HG02943 (cell line): Measurements from ENCODE around the gene TMEM185B.
"Not testable (repeated sequence)": the region's sequence is repeated elsewhere in the genome, so short reads cannot be mapped to it uniquely, and the experiment has no call there.

Source experiments
- ATAC-seq: cut with Tn5 transposase; IDR thresholded peaks from one replicate; pipeline ENCODE4 v1.9.1; 2021; ENCODE audit warnings: mild to moderate bottlenecking, low read depth, moderate library complexity; ENCODE audit not compliant: unreplicated experiment

The TMEM185B gene

GRCh38 chr2:120209427-120210269, 13.6 kb downstream of the TMEM185B start:
- ATAC-seq: no peak

GRCh38 chr2:120208381-120209353, 14.5 kb downstream of the TMEM185B start:
- ATAC-seq: no peak

DNA sequence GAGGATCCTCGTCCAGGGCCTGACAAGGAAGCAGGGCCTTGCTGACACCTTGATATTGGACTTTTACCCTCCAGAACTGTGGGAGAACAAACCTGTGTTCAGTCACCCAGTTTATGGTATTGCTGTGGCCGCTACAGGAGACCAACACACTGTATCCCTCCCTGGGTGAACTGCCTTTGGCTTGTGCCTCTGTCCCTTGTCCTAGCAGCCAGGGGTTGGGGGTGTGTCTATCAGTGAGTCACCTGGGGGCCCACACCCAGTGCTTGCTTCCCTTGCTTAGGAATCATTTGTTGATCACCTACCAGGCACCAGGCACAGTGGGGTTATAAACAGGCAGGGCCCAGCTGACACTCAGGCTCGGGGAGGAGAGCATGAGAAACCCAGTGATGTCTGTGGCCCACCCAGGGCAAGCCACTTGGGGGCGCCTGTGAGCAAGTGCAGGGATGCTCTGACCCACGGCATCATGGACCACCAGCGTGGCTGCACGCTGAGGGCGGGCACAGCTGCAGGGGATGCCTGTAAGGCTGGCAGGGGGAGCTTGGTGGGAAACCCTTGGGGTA, 17.1 kb downstream of the TMEM185B start:
- ATAC-seq: no peak

- no peak for ATAC-seq
These were observed 18.1 kb downstream of the TMEM185B start for GRCh38 chr2:120204945-120205670.

DNA sequence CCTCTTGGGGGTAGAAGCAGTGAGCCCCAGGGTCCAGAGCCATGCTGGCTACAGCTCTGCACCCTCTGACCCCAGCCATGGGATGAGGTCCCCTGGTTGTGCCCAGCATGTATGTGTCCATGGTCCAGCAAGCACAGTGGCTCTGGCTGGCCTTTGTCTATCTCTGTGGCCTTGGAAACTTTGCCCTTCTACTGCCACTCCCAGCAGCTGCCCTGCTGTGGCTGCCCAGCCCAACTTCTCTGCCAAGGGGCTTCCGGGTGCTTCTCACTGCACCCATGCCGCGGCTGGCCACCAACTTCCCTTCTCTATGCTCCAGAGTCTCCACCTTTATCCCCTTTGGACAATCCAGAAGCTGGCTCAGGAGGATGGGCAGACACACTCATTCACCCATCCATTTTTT, 18.8 kb downstream of the TMEM185B start:
- ATAC-seq: no peak

- ATAC-seq: no peak
These were observed 19.2 kb downstream of the TMEM185B start for GRCh38 chr2:120204022-120204405.

- ATAC-seq: no peak
These were observed 19.8 kb downstream of the TMEM185B start for GRCh38 chr2:120203251-120204021.

DNA sequence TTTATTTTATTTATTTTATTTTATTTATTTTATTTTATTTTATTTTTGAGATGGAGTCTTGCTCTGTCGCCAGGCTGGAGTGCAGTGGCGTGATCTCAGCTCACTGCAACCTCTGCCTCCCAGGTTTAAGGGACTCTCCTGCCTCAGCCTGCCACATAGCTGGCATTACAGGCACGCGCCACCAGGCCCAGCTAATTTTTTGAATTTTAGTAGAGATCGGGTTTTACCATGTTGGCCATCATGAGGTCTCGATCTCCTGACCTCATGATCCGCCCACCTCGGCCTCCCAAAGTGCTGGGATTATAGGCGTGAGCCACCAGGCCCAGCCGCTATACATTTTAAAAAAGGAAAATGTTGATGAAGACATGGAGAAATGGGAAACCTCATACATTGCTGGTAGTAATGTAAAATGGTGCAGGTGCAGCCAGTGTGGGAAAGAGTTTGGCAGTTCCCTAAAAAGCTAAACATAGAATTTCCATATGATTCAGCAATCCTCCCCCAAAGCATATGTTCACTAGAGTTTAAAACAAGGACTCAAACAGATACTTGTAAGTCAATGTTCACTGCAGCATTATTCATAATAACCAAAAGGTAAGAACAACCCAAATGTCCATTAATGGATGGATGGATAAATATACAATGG, 23.3 kb downstream of the TMEM185B start:
- ATAC-seq: not testable (repeated sequence)

- no peak for ATAC-seq
These were observed 27.6 kb downstream of the TMEM185B start for GRCh38 chr2:120195553-120195952.

- ATAC-seq: no peak
These were observed 30.9 kb downstream of the TMEM185B start for GRCh38 chr2:120192280-120192679.

- no peak for ATAC-seq
These were observed 34.0 kb downstream of the TMEM185B start for GRCh38 chr2:120189189-120189588.

- ATAC-seq: no peak
These were observed 41.1 kb downstream of the TMEM185B start for GRCh38 chr2:120182019-120182560.

DNA sequence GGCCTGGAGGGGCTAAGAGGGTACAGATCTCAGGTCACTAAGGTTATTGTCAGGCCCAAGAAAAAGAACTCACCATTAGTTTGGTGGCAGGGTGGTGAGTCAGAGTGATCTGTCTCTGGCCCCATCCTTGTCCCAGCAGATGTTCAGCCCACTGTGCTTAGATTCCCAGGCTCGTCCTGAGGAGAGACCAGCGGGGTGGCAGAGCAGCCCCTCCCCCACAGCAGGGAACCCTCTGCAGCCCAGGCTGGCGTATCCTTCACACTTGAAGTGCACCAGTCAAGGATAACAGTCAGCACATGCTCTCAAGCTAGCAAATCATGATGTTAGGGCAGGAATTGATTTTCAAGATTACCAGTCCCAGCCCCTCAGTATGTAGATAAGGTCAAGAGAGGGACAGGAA, 43.1 kb downstream of the TMEM185B start:
- ATAC-seq: no peak

- ATAC-seq: no peak
These were observed 43.8 kb downstream of the TMEM185B start for GRCh38 chr2:120179396-120179795.

DNA sequence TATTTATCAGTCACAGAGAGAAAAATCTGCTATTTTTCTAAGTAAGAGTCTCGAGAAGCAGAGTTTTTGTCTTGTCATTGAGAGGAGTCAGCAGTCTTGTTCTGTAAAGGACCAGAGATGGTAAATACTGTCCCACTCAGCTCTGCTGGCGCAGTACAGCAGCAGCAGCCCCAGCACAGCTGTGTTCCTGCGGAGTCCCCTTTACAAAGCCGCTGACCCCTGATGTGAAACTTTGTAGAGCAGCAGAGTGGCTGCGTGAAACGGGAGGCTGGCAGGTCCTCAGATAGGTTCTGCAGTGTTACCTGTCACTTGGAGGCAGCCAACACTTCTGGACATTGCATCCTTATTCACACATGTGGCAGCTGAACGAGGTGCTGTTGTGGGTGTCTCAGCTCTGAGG, 45.2 kb downstream of the TMEM185B start:
- no peak for ATAC-seq

- peak; percentile 96 for ATAC-seq
These were observed 46.1 kb downstream of the TMEM185B start for GRCh38 chr2:120177001-120177621.

- ATAC-seq: no peak
These were observed 46.7 kb downstream of the TMEM185B start for GRCh38 chr2:120176526-120176925.

GRCh38 chr2:120174963-120175581, 48.1 kb downstream of the TMEM185B start:
- no peak for ATAC-seq
